NT2/D1 (cell line): Measurements from ENCODE around the gene FAM47E.
A peak's percentile ranks its signal among the peaks of the same experiment; 100 is the strongest.
"Not testable (repeated sequence)": the region's sequence is repeated elsewhere in the genome, so short reads cannot be mapped to it uniquely, and the experiment has no call there.

Source experiments
- DNase-seq: peaks from one replicate; pipeline ENCODE4 v3.0.0-alpha.2; 2011; ENCODE audit warnings: low read depth, low spot score
- H3K27me3 ChIP-seq: 2 replicates; pipeline ENCODE4 v1.6.0; 2011; ENCODE audit warnings: mild to moderate bottlenecking; ENCODE audit not compliant: insufficient read length, insufficient read depth
- H3K36me3 ChIP-seq: 2 replicates; pipeline ENCODE4 v1.6.1; 2011; ENCODE audit warnings: mild to moderate bottlenecking, low read length, mixed read lengths; ENCODE audit not compliant: insufficient read depth, insufficient read length
- H3K4me1 ChIP-seq: 2 replicates; pipeline ENCODE4 v1.5.1; 2011; ENCODE audit not compliant: insufficient read depth, insufficient read length
- H3K4me3 ChIP-seq: 2 replicates; pipeline ENCODE4 v1.5.1; 2011; ENCODE audit warnings: low read depth; ENCODE audit not compliant: insufficient read length
- H3K9ac ChIP-seq: 2 replicates; pipeline ENCODE4 v1.6.0; 2011; ENCODE audit warnings: low read depth; ENCODE audit not compliant: insufficient read length
- H3K9me3 ChIP-seq: 2 replicates; pipeline ENCODE4 v1.5.1; 2011; ENCODE audit warnings: mild to moderate bottlenecking, low read length; ENCODE audit not compliant: insufficient read depth
- SUZ12 ChIP-seq: IDR thresholded peaks from 2 replicates; pipeline ENCODE4 v1.6.1; 2011; ENCODE audit not compliant: insufficient read length, insufficient read depth; ENCODE audit errors: extremely low read depth
- YY1 ChIP-seq: IDR thresholded peaks from 2 replicates; pipeline ENCODE4 v1.6.1; 2011; ENCODE audit not compliant: insufficient read length, insufficient read depth
- ZNF274 ChIP-seq: IDR thresholded peaks from 2 replicates; pipeline ENCODE4 v1.6.1; 2011; ENCODE audit warnings: mild to moderate bottlenecking, low read depth, low read length

FAM47E gene

GRCh38 chr4:76233529-76233928 lies 18.0 kb upstream of the FAM47E start:
- no peak for DNase-seq
- peaks cover 24% of the 10 kb centered on the region for H3K36me3 ChIP-seq
- no peaks in the 10 kb centered on the region for H3K4me1 ChIP-seq
- peaks cover 33% of the 10 kb centered on the region for H3K9me3 ChIP-seq
- peak overlapping the region; percentile 54 for H3K4me3 ChIP-seq
- no peak for TF ChIP-seq SUZ12
- TF ChIP-seq YY1: no peak
- no peak for TF ChIP-seq ZNF274
- no peaks in the 10 kb centered on the region for H3K27me3 ChIP-seq
- peak overlapping the region; percentile 61 for H3K9ac ChIP-seq

- no peaks in the 10 kb centered on the region for H3K27me3 ChIP-seq
- peak overlapping the region; percentile 54 for H3K4me3 ChIP-seq
- no peaks in the 10 kb centered on the region for H3K4me1 ChIP-seq
- H3K9ac ChIP-seq: peak overlapping the region; percentile 61
- peaks cover 24% of the 10 kb centered on the region for H3K36me3 ChIP-seq
- no peak for DNase-seq
- peaks cover 27% of the 10 kb centered on the region for H3K9me3 ChIP-seq
- TF ChIP-seq YY1 (no peak), ZNF274 (no peak), SUZ12 (no peak)
Measured at GRCh38 chr4:76233967-76234678, 17.4 kb upstream of the FAM47E start.

- Histone ChIP-seq H3K4me3 (no peak overlapping the region), H3K9ac (no peak overlapping the region)
Measured at GRCh38 chr4:76234679-76235044, 16.9 kb upstream of the FAM47E start.

GRCh38 chr4:76235407-76235806 lies 16.1 kb upstream of the FAM47E start:
- peaks cover 14% of the 10 kb centered on the region; the same call in 1 of the 2 replicates for H3K9me3 ChIP-seq
- TF ChIP-seq ZNF274 (no peak), SUZ12 (no peak), YY1 (no peak)
- H3K4me1 ChIP-seq: no peaks in the 10 kb centered on the region
- H3K4me3 ChIP-seq: no peak overlapping the region
- no peaks in the 10 kb centered on the region for H3K27me3 ChIP-seq
- no peak for DNase-seq
- peaks cover 12% of the 10 kb centered on the region for H3K36me3 ChIP-seq
- H3K9ac ChIP-seq: no peak overlapping the region

More at GRCh38 chr4:76234679-76235044, 16.9 kb upstream of the FAM47E start:
- TF ChIP-seq SUZ12 (no peak), ZNF274 (no peak), YY1 (no peak)
- Histone ChIP-seq H3K9me3 (peaks cover 22% of the 10 kb centered on the region; the same call in 1 of the 2 replicates), H3K27me3 (no peaks in the 10 kb centered on the region), H3K4me1 (no peaks in the 10 kb centered on the region), H3K36me3 (peaks cover 19% of the 10 kb centered on the region)
- DNase-seq: no peak

GRCh38 chr4:76235915-76236314 lies 15.6 kb upstream of the FAM47E start:
- H3K27me3 ChIP-seq: no peaks in the 10 kb centered on the region
- H3K4me1 ChIP-seq: no peaks in the 10 kb centered on the region
- no peak overlapping the region for H3K9ac ChIP-seq
- no peak for DNase-seq
- H3K36me3 ChIP-seq: peaks cover 7% of the 10 kb centered on the region
- peaks cover 10% of the 10 kb centered on the region; the same call in 1 of the 2 replicates for H3K9me3 ChIP-seq
- no peak overlapping the region for H3K4me3 ChIP-seq
- TF ChIP-seq ZNF274: no peak
- no peak for TF ChIP-seq SUZ12
- no peak for TF ChIP-seq YY1

- no peaks in the 10 kb centered on the region for H3K36me3 ChIP-seq
- DNase-seq: no peak
- no peaks in the 10 kb centered on the region for H3K9me3 ChIP-seq
- no peak overlapping the region for H3K4me3 ChIP-seq
- no peaks in the 10 kb centered on the region for H3K4me1 ChIP-seq
- H3K27me3 ChIP-seq: no peaks in the 10 kb centered on the region
- no peak for TF ChIP-seq SUZ12
- no peak overlapping the region for H3K9ac ChIP-seq
Measured at GRCh38 chr4:76238236-76238635, 13.3 kb upstream of the FAM47E start.

GRCh38 chr4:76238701-76239100 lies 12.8 kb upstream of the FAM47E start:
- no peaks in the 10 kb centered on the region for H3K9me3 ChIP-seq
- H3K27me3 ChIP-seq: no peaks in the 10 kb centered on the region
- no peak overlapping the region for H3K9ac ChIP-seq
- no peaks in the 10 kb centered on the region for H3K4me1 ChIP-seq
- no peak overlapping the region for H3K4me3 ChIP-seq
- DNase-seq: no peak
- no peak for TF ChIP-seq SUZ12
- no peaks in the 10 kb centered on the region for H3K36me3 ChIP-seq

GRCh38 chr4:76240236-76240635 lies 11.3 kb upstream of the FAM47E start:
- no peaks in the 10 kb centered on the region for H3K4me1 ChIP-seq
- no peaks in the 10 kb centered on the region for H3K9me3 ChIP-seq
- TF ChIP-seq ZNF274 (no peak), YY1 (no peak), SUZ12 (no peak)
- DNase-seq: no peak
- H3K9ac ChIP-seq: no peak overlapping the region
- no peaks in the 10 kb centered on the region for H3K27me3 ChIP-seq
- H3K36me3 ChIP-seq: no peaks in the 10 kb centered on the region
- H3K4me3 ChIP-seq: no peak overlapping the region

GRCh38 chr4:76243877-76244276 lies 7.6 kb upstream of the FAM47E start:
- not testable (repeated sequence) for H3K27me3 ChIP-seq, H3K4me1 ChIP-seq, H3K9ac ChIP-seq, DNase-seq, H3K36me3 ChIP-seq, H3K4me3 ChIP-seq, H3K9me3 ChIP-seq
